Activated CD4-positive, alpha-beta T cell treated with anti-CD3 and anti-CD28 coated beads for 24 hours (primary cell): Measurements from ENCODE around the gene SP3.

ENCODE experiments used
- DNase-seq, 2 donors: peaks; one replicate each; pipeline ENCODE4 v3.0.0-alpha.2; 2020; ENCODE audit warnings: low read depth in 2 of 2

Gene SP3

DNA sequence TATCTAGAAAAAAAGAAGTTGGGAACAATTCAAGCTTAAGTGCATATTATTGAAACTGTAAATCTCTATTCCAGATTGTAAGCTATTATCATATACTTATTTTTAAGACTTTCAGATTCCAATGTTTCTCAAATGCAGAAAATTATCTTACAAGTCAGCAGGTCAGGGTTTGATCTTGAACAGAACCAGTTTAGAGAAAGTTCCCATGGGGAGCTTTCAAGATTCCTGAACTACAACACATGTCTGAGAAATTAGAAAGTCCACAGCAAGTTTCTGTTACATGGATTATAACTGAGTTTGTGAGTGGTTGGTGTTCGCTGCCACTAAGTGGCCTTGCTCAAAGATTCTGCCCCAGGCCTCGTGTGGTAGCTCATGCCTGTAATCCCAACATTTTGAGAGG is 31.6 kb upstream of the SP3 start:
- no peak for DNase-seq

DNA sequence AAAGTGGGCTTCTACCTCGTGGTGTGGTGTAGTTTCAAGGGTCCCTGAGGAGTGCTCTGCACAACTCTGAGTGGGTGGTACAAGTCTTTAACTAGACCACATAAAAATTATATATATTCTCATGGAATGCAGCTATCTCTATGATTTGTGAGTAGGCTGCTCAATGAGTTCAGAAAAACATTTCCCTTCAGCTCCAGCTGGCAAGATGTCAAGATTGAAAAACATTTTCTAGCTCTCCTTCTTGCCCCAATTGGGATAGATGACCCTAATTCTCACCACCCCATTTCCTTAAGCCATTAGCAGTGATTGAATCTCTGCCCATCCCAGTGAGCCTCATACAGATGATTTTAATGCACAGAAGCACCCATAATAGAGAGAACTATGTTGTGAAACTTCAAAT is 28.3 kb upstream of the SP3 start:
- DNase-seq, result no peak

DNA sequence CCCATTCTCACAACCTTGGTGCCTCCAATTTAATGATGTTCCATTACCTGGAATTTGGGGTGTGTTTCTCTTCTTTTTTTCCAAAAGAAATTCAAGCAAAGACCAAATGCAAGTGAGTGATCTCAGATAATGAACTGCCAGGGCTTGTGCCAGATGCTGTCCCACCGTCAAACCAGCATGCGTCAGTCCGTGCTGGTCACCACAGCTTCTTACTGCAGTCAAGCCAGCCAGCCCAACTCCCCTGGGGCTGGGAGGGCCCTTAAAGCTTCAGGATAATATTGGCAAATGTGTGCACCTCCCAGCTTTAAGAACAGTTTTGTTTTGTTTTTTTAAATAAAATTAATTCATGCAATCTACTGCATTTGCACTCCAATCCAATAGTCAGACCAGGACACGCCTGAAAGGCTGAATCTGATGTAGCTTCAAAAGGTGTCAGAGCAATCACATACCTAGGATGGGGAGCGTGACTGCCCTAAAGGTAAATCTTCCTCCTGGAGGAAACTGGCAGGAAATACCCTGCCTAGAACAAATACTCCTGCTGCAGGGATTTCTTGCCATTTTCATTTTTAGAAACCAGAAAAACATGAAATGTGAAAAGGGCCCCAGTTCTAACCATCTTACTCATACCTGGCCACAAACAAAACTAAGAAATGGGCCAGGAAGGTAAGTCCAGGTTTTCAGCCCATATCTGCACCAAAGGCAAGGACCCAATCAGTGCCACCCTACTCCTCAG is 26.8 kb upstream of the SP3 start:
- no peak for DNase-seq

DNA sequence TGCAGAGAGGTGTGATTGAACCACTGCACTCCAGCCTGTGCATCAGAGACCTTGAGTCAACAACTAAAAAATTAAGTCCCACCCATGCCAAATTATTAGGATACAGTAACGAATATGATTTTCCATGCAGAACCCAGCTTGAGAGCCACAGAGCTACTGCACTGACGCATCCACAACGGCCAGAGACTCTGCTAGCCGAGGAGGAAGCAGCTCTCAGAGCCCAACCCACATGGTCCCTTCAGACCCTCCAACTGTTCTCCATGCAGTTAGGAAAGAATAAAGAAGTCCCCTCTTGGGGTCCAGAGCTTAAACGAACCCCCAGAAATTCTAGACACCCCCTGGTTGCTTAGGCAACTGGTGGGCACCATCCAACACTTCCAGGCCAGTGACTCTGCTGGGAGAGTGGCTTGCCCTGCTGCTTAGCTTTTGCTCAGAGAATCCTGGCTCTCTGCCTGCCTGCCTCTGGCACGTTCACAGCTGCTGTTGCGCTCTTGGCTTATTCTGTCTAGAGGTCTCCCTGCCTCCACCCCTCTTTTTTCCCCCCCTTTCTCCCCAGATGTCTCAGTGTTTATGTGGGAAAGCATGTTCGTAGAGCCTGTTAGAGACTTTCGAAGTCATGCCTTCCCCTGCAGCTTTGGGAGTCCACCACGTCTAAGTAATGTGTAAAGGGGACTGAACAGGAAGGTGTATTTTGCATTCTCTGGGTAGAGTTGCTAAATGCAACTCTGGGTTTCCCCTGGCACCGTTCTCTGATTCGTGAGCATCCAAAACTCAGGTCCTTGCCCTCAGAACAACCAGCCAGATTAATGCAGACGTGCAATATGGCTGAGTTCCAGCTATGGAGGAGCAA is 26.0 kb upstream of the SP3 start:
- no peak for DNase-seq

DNA sequence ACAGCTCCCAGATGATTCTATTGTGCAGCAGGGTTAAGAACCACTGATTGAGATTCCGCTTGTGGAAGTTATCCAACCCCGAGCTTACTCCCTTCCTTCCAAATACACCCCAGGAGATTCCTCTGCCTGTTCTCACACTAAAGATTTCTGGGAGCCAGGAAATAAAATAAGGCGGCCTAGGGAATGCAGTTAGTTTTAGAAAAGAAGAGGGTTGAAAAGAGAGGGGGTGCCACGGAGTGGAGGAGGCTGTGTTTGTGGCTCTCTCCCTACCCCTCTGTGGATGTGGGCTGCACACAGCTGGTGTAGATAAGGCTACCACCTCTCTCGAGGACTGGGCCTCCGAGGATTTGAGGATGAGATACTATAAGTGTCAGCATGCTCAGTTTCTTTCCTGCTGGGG is 25.1 kb upstream of the SP3 start:
- DNase-seq, result no peak

DNA sequence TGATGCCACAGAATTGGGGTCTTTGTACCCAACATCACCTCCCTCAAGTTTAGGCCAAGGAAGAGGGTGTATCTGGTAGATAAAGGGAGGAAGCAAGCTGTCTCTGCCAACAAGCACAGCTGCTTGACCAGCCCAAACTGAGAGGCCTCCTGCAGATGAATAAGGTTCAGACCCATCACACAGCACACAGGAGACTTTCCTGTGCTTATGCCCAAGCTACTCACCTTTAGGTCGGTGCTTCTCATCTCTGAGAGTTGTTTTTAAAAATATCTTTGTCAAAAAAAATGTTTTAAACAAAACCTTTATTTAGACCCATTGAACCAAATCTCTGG is 24.7 kb upstream of the SP3 start:
- DNase-seq, result no peak

DNA sequence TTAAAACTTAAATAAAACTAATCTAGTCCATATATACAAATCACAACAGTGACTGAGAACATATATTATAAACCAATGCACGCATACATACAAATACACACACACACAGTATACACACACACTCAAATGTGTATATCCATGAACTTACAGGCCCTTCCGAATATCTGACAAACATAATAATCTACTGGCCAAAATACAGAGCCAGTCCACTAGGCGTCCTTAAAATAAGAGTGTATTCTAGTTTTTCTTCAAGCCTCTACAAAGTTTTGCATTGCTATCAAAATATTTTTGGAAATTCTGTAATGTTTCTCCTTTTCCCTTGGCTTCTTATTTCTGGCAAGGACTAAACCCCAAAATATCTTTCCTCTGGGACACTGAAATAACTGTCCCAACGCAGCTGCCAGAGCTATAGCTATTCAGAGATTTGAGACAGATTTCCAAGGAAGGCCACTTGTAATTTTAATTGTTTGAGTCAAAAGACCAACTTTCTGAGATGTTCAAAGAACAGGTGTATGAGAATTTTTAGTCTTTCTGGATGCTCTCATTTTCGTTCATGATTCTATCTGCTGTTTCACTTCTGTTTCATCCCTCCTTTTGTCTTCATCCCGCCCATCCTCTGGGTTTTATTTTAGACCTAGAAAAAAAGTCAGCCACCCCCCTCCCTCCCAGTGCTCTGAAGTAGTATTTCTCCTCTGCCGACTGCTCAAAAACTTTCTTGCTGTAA is 24.1 kb upstream of the SP3 start:
- no peak for DNase-seq

DNA sequence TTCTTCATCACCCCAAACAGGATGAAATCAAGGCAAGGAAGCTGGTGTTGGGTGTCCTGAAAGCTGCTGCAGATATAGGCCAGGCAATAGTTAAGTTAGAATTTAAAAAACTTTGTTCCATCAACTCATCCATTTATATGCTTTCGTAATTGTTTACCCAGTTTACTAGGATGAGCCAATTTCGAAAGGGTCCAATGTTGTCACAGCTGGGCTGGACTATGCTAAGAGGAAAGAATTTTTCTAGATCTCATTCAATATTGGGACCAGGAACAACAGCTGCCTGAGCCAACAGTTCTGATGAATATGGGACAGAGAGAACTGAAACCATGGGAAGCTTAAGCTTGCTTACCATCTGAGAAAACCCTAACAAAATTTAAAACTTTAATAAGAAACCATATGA is 21.6 kb upstream of the SP3 start:
- no peak for DNase-seq

DNA sequence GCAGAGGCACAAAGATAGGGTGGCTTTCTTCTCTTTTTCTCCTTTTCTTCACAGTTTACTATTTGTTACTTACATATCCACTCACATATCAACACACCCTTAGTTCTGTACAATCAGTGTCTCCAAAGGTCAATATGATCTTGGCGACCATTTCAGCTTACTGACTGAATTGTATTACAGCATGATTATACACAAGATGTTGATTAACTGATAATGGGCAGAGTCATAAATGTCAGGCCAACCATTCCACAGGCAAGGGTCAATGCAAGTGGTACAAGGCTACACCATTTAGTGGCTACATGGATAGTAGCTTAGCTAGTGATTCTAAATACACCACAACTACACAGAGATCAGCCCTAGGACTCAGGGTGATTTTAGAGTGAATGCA is 20.4 kb upstream of the SP3 start:
- DNase-seq, result no peak

DNA sequence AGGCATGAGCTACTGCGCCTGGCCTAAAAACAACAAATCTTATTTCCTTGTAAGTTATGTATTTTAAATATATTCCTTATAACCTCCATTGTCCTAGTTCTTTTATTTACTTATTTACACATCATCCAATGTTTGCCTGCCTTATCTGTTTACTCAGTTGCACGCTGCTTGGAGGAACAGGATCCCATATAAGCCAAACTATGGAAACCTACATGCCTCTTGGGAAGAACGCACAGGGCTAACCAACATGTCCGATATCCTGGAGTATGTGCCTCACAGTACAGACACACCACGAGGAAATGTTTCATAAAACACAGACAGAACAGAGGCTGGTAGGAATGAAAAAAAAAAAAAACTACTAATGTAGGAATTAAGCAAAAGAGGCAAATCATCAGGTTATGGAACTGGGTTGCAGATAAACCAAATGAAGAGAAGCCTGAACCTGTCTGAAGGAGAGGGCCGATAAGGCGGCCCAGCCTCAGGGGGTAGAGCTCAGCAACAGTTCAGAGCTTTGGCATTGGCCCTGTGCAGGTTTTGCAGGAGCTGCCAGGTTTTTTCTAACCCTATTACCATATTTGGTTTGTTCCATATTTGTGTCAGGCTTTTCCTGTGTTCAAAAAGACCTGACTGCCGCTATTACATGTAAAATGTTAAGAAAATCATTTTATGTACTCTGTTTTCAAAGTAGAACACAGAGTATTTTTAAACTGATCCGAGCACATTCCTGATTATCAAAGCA is 19.9 kb upstream of the SP3 start:
- no peak for DNase-seq

DNA sequence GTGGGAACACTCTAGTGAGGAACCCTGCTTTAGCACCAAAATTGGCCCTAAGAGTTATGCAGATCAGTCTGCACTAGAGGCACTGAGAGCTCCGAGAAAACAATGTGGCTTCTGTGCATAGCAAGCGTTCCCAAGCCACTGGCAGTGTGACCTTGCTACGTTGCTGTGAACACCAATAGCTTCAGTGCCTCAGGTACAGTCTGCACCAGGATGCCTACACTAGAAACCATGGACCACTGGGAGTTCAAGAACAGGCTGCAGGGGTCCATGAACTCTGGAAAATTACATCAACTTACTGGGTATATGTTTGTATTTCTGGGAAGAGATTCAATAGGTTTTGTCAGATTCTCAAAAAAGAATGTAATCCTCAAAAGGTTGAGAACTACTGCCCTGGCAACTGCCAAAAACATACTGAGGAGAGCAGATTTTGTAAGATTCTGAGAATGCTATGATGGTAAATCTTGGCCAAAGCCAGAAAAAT is 18.3 kb upstream of the SP3 start:
- DNase-seq, result no peak

DNA sequence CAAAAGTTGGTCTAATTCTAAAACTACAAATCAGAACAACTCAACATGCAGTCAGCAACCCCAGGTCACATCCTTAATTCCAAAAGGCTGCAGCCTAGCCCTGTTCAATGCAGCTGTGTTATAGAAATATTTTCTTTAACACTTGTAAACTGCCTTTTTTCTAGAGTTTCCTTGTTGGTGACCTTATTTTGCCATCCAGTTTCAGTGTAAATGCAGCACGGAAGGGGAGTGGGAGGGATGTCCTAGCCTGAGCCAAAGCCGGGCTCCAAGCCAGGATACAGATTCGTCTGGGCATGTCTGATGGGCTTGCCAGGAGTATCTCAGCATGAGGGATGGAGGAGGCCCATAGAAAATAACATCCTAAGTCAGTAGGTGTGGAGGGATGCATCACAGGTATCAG is 17.7 kb upstream of the SP3 start:
- no peak for DNase-seq

DNA sequence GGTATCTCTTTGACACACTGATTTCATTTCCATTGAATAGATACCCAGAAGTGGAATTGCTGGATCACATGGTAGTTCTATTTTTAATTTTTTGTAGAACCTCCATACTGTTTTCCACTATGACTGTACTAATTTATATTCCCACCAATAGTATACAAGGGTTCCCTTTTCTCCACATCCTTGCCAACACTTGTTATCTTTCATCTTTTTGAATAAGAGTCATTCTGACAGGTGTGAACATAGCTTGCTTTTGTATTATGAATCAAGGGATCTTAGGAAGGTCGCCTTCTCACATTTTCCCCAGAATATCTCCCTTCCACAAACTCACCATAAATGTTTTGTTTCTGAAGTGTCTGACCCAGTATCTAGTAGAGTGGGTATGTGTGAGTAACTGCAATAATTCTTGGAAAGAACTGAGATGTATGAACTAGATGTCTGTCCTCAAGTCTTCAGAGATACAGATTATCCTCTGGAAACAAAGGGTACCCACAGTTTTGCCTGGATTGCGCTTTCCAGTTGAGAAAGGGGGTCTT is 17.1 kb upstream of the SP3 start:
- no peak for DNase-seq

DNA sequence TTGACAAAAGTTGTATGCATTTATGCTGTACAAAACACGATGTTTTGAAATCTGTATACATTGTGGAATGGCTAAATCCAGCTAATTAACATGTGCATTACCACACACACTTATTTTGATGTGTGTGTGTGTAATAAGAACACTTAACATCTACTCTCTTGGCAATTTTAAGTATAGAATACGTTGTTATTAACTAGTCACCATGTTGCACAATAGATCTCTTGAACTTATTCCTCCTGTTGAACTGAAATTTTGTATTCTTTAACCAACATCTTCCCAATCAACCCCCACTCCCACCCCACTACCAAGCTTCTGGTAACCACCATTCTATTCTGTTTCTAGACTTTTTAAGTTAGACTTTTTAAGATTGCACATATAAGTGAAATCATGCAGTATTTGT is 16.3 kb upstream of the SP3 start:
- DNase-seq, result no peak

DNA sequence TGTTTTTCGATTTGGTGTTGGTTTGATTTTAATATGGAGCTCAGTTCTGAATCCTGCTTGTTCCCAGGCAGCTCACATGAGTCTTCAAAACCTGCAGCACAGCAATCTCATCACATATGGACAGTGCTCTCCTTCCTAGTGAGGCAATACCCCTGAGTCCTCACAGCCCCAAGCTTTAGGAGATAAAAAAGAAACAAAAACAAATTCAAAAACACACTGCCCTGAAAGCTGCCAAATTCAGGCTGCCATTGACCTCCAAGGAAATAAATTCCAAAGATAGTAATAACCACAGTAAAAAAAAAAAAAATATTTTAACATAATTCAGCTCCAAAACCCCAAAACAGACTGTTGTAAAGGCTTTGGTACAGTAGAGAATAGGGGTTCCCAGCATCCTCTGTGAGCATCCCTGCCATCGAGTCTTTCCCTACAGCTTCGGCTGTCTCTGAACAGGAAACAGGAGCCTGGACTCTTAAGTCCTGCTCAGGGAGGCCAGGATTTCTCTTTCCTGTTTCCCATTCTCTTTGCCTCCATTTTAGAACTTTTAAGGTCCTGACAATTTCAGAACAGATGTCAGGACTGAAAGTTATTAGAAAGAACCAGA is 14.7 kb upstream of the SP3 start:
- no peak for DNase-seq

DNA sequence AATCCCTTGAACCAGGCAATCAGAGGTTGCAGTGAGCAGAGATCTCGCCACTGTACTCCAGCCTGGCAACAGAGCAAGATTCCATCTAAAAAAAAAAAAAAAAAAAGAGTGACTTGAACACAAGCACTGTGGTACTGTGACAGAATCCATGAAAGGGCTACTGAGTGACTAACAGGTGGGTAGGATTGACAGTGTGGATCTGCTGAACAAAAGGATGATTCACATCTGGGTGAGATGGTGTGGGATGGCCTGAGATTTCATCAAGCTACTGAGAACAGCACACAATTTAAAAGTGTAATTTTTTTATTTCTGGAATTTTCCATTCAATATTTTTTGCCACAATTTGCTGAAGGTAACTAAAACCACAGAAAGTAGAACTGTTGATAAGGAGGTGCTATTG is 13.3 kb upstream of the SP3 start:
- DNase-seq, result no peak

DNA sequence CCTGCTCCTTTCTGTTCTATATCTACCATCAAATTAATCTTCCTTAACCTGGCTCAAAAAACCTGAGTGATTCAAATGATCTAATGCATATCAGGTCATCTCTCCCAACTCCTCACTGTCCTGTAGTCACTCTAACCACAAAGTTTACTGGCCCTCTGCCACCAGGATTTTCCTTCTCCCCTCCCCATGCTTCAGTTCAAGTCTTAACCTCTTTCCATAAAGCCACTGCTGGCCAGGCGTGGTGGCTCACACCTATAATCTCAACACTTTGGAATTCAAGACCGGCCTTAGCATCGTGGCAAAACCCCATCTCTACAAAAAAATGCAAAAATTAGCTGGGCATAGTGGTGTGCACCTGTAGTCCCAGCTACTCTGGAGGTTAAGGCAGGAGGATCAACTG is 7.5 kb upstream of the SP3 start:
- no peak for DNase-seq

DNA sequence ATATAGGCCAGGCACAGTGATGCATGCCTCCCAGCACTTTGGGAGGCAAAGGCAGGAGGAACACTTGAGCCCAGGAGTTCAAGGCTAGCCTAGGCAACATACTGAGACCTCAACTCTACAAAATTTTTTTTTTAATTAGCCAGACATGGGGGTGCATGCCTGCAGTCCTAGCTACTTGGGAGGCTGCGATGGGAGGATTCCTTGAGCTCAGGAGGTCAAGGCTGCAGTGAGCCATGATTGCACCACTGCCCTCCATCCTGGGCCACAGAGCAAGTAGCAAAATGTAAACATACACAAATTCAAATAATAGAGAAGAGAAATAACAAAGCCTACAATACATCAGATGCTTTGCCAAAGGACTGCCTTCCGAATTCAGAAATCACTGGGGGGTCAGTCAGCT is 7.0 kb upstream of the SP3 start:
- no peak for DNase-seq

DNA sequence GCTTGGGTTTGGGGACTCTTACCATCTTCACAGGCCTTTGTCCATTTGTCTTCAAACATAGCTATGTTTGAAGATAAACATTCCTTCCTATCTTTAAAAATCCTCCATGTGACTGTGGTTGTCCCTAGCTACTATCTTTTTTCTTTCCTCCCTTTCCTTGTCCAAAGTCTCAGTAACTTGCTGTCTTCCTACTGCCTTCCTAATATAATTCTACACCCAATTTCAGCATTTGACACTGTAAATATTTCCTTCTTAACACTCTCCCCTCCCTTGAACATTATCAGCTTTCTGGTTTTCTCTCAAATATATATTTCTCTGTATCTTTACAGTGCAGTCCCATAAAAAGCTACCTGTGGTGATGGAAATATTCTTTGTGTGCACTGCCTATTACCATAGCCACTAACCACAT is 5.3 kb upstream of the SP3 start:
- DNase-seq, result no peak

DNA sequence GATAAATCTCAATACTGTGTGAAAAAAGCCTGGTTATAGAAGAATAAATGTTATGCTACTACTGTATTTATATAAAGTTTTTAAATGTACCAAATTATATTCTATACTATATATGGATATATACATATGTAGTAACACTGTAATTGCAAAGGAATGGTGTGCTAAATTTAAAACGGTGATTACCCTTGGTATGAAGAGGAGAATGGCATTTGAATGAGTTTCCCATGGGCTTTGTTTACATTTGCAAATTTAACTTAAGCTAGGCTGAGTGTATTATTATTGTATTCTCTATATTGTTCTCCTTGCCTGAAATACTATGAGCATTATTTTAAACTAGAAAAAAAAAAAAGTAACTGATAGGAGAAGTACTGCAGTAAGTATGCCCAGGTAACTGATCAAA is 4.7 kb upstream of the SP3 start:
- no peak for DNase-seq

DNA sequence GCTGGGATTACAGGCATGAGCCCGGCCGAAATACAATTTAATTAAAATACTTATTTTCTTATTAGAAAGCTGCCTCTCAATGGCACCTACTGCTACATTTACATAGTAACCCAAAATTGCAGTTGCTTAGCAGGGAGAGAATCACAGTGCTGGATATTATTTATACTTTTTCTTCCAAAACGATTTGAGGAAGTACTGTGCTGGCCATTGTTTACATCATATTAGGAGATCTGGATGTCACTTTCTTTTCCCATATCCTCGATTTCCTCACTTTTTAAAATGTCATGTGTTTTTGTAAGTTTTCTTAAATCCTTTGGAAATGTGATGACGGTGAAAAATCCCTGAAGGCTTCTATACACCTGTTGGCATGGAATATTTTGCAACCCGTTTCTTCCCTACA is 3.4 kb upstream of the SP3 start:
- no peak for DNase-seq
